Peyer's patch (tissue), 4 donors: ENCODE measurements around the gene CCDC9B.
A peak's percentile ranks its signal among the peaks of the same experiment; 100 is the strongest.

ENCODE experiments used
- CTCF ChIP-seq, 6 experiments: fragments of 450-650 bp in 4 of 6; fragments of 200-600 bp in 2 of 6; sonication (generic) in 1 of 6; IDR thresholded peaks; one replicate each; pipeline ENCODE4 v1.5.1; 2017 to 2019; ENCODE audit warnings: antibody characterized with exemption in 6 of 6, mild to moderate bottlenecking in 3 of 6, moderate library complexity in 1 of 6
- POLR2A ChIP-seq, 2 donors: fragments of 450-650 bp; IDR thresholded peaks; one replicate each; pipeline ENCODE4 v1.5.1; 2017; ENCODE audit warnings: antibody characterized with exemption in 2 of 2, mild to moderate bottlenecking in 2 of 2, moderate library complexity in 2 of 2

GRCh38 chr15:40352281-40352901 is 11.7 kb upstream of the CCDC9B start:
- no peak for TF ChIP-seq CTCF (IDR thresholded peaks at IDR 0.05)
- peak in 1 of 2 donors; percentile 22 for TF ChIP-seq POLR2A (IDR thresholded peaks at IDR 0.05)
